ENCODE measurements around the gene CCDC63. TPM values are rescaled to one million over a fixed set of nuclear protein-coding genes. Genes with fewer than 3 reads are reported as not detected.

CCDC63 gene
- total RNA-seq, 1 experiment from 2014 or later: not detected

DNA sequence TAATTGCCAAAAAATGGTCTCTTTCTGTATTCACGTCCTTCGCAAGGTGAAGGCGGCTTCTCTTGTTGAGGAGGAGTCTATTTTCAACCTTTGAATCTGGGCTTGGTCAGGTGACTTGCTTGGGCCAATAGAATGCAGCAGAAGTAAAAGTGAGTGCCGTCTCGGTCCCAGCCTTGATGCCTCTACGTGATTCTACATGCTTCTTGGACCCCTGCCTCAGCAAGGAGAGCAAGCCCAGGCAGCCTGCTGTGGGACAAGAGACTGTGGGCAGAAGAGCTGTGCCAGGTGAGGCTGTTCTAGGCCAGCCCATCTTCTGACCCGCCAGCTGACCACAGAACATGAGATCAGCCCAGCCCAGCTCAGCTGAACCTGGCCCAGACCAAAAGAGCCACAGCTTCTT, 39.1 kb upstream of the CCDC63 start:
- CTCF ChIA-PET: no interaction called here
- in situ Hi-C loops (cut with HindIII; ENCODE audit: low pct_unique_long_range_greater_than_20kb, low sequenced_read_pairs): no loop called here
- TF ChIP-seq POLR2AphosphoS5 (IDR thresholded peaks at IDR 0.05; ENCODE audit: low read depth, low read length) (no peak), SIN3A (IDR thresholded peaks at IDR 0.05; ENCODE audit: borderline replicate concordance, insufficient read depth, low read depth, low read length) (no peak), TCF7L2 (IDR thresholded peaks at IDR 0.05; ENCODE audit: low read depth, low read length) (no peak)
- TF ChIP-seq, protein P1, sequence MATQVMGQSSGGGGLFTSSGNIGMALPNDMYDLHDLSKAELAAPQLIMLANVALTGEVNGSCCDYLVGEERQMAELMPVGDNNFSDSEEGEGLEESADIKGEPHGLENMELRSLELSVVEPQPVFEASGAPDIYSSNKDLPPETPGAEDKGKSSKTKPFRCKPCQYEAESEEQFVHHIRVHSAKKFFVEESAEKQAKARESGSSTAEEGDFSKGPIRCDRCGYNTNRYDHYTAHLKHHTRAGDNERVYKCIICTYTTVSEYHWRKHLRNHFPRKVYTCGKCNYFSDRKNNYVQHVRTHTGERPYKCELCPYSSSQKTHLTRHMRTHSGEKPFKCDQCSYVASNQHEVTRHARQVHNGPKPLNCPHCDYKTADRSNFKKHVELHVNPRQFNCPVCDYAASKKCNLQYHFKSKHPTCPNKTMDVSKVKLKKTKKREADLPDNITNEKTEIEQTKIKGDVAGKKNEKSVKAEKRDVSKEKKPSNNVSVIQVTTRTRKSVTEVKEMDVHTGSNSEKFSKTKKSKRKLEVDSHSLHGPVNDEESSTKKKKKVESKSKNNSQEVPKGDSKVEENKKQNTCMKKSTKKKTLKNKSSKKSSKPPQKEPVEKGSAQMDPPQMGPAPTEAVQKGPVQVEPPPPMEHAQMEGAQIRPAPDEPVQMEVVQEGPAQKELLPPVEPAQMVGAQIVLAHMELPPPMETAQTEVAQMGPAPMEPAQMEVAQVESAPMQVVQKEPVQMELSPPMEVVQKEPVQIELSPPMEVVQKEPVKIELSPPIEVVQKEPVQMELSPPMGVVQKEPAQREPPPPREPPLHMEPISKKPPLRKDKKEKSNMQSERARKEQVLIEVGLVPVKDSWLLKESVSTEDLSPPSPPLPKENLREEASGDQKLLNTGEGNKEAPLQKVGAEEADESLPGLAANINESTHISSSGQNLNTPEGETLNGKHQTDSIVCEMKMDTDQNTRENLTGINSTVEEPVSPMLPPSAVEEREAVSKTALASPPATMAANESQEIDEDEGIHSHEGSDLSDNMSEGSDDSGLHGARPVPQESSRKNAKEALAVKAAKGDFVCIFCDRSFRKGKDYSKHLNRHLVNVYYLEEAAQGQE (IDR thresholded peaks at IDR 0.05; ENCODE audit: insufficient read depth in 1 of 2, low read depth in 2 of 2, low read length in 1 of 2): no peak
- TF ChIP-seq, protein P2, sequence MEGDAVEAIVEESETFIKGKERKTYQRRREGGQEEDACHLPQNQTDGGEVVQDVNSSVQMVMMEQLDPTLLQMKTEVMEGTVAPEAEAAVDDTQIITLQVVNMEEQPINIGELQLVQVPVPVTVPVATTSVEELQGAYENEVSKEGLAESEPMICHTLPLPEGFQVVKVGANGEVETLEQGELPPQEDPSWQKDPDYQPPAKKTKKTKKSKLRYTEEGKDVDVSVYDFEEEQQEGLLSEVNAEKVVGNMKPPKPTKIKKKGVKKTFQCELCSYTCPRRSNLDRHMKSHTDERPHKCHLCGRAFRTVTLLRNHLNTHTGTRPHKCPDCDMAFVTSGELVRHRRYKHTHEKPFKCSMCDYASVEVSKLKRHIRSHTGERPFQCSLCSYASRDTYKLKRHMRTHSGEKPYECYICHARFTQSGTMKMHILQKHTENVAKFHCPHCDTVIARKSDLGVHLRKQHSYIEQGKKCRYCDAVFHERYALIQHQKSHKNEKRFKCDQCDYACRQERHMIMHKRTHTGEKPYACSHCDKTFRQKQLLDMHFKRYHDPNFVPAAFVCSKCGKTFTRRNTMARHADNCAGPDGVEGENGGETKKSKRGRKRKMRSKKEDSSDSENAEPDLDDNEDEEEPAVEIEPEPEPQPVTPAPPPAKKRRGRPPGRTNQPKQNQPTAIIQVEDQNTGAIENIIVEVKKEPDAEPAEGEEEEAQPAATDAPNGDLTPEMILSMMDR (IDR thresholded peaks at IDR 0.05): no peak
- Histone ChIP-seq H3K36me3 (ENCODE audit: control insufficient read depth, insufficient read depth, low read length) (no peaks in the 10 kb centered on the region), H3K9me3 (ENCODE audit: control insufficient read depth, insufficient read depth, low read depth, low read length) (peaks cover 4% of the 10 kb centered on the region; the same call in 1 of the 2 replicates), H3K27me3 (ENCODE audit: control insufficient read depth, insufficient read depth, low read length) (no peaks in the 10 kb centered on the region), H3K4me3 (ENCODE audit: low read depth in 2 of 2, low read length in 2 of 2) (no peak overlapping the region), H3K27ac (ENCODE audit: low read length) (no peak overlapping the region), H3K4me1 (ENCODE audit: control insufficient read depth, insufficient read depth, low read length) (no peaks in the 10 kb centered on the region)
- intact Hi-C loops (cut with micrococcal nuclease; ENCODE audit: unreplicated experiment): no loop called here
- POLR2A ChIA-PET: no interaction called here
- BruUV-seq (replicated peaks): no TSS peak
- ATAC-seq: no peak
- no peak for DNase-seq (ENCODE audit: low read depth, low spot score)

DNA sequence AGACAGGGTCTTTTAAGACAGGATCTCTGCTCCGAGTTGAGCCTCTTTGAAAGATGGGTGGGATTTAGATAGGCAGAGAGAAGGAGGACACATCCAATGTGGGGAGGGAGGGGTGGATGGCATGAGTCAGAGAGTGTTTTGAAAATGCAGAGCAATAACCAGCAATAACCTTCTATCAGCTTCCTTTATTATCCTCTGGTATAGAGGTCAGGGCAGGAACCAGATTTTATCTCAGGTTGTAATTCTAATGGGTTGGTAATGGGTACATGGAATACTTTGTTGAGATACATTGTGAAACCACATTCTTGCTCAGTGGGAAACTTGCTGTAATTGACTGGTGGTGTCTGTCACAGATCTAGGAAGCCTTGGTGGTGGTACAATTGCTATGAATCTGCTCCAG, 37.6 kb upstream of the CCDC63 start:
- no peaks in the 10 kb centered on the region for H3K36me3 ChIP-seq (ENCODE audit: control insufficient read depth, insufficient read depth, low read length)
- POLR2A ChIA-PET: no interaction called here
- CTCF ChIA-PET: no interaction called here
- ATAC-seq (no peak), DNase-seq (ENCODE audit: low read depth, low spot score) (no peak)
- peaks cover 4% of the 10 kb centered on the region; the same call in 1 of the 2 replicates for H3K9me3 ChIP-seq (ENCODE audit: control insufficient read depth, insufficient read depth, low read depth, low read length)
- H3K27ac ChIP-seq (ENCODE audit: low read length): no peak overlapping the region
- no TSS peak for BruUV-seq (replicated peaks)
- H3K27me3 ChIP-seq (ENCODE audit: control insufficient read depth, insufficient read depth, low read length): peaks cover 3% of the 10 kb centered on the region; the same call in 1 of the 2 replicates
- intact Hi-C loops (cut with micrococcal nuclease; ENCODE audit: unreplicated experiment): no loop called here
- H3K4me1 ChIP-seq (ENCODE audit: control insufficient read depth, insufficient read depth, low read length): no peaks in the 10 kb centered on the region
- no peak for TF ChIP-seq POLR2AphosphoS5 (IDR thresholded peaks at IDR 0.05; ENCODE audit: low read depth, low read length)
- TF ChIP-seq, protein P2 (IDR thresholded peaks at IDR 0.05): no peak
- TF ChIP-seq TCF7L2 (IDR thresholded peaks at IDR 0.05; ENCODE audit: low read depth, low read length): no peak
- no peak for TF ChIP-seq SIN3A (IDR thresholded peaks at IDR 0.05; ENCODE audit: borderline replicate concordance, insufficient read depth, low read depth, low read length)
- TF ChIP-seq, protein P1 (IDR thresholded peaks at IDR 0.05; ENCODE audit: insufficient read depth in 1 of 2, low read depth in 2 of 2, low read length in 1 of 2): no peak
- no peak overlapping the region for H3K4me3 ChIP-seq (ENCODE audit: low read depth in 2 of 2, low read length in 2 of 2)
- in situ Hi-C loops (cut with HindIII; ENCODE audit: low pct_unique_long_range_greater_than_20kb, low sequenced_read_pairs): no loop called here

All from Panc1 (cell line).